IMR-90 (cell line): ENCODE results near the gene NRL. TPM values are rescaled to one million over a fixed set of nuclear protein-coding genes. Genes with fewer than 3 reads are reported as not detected.

ENCODE experiments used
- ATAC-seq: fragments of 200-7000 bp; cut with Tn5 transposase; 2 replicates; pipeline ENCODE4 v1.9.1; 2020; ENCODE audit warnings: low read depth, mild to moderate bottlenecking, moderate library complexity
- BruUV-seq: library from RNA; stranded (reverse); fragments of 400-500 nt; replicated peaks from 2 replicates; lab custom pipeline; 2021; lab: Mats Ljungman, UMichigan
- CTCF ChIA-PET: fragments of 300-600 bp; formaldehyde crosslinking; extraction: SDS; loops from one replicate; lab custom pipeline; 2021; ENCODE audit warnings: antibody characterized with exemption; lab: Yijun Ruan, JAX
- POLR2A ChIA-PET: fragments of 300-600 bp; sonication (Branson Sonifier 250); formaldehyde crosslinking; loops from one replicate; lab custom pipeline; 2022; ENCODE audit warnings: antibody characterized with exemption; ENCODE audit not compliant: unreplicated experiment; lab: Charles Lee
- DNase-seq: peaks from one replicate; pipeline ENCODE4 v3.0.0; 2013
- H2AFZ ChIP-seq: replicated peaks from 2 replicates; pipeline ENCODE3; 2013; ENCODE audit warnings: low read length, mild to moderate bottlenecking; ENCODE audit not compliant: poor library complexity
- H2AK5ac ChIP-seq: 2 replicates; pipeline ENCODE4 v1.6.1; 2013; ENCODE audit warnings: low read depth, low read length, inconsistent platforms
- H2AK9ac ChIP-seq: replicated peaks from 2 replicates; pipeline ENCODE3; 2013; ENCODE audit warnings: mild to moderate bottlenecking, low read depth, low read length, moderate library complexity; ENCODE audit not compliant: poor library complexity
- H2BK120ac ChIP-seq: 2 replicates; pipeline ENCODE4 v1.6.1; 2013; ENCODE audit warnings: low read depth, low read length, inconsistent platforms
- H2BK15ac ChIP-seq: 3 replicates; pipeline ENCODE4 v1.6.1; 2013; ENCODE audit warnings: low read depth, low read length, inconsistent platforms
- H2BK20ac ChIP-seq: 2 replicates; pipeline ENCODE4 v1.6.1; 2013; ENCODE audit warnings: low read depth, mild to moderate bottlenecking, inconsistent platforms, low read length, moderate library complexity
- H2BK5ac ChIP-seq: 2 replicates; pipeline ENCODE4 v1.6.1; 2013; ENCODE audit warnings: mild to moderate bottlenecking, low read depth, low read length, inconsistent platforms; ENCODE audit not compliant: poor library complexity, severe bottlenecking
- H3K14ac ChIP-seq: replicated peaks from 2 replicates; pipeline ENCODE4 v1.6.1; 2013; ENCODE audit warnings: low read depth, low read length, inconsistent platforms
- H3K18ac ChIP-seq: 2 replicates; pipeline ENCODE4 v1.6.1; 2013; ENCODE audit warnings: low read depth, low read length, control low read depth
- H3K23ac ChIP-seq: 2 replicates; pipeline ENCODE4 v1.6.1; 2013; ENCODE audit warnings: low read depth, low read length, inconsistent platforms
- H3K27ac ChIP-seq: 2 replicates; pipeline ENCODE4 v1.5.1; 2013; ENCODE audit warnings: mild to moderate bottlenecking, control low read depth, low read length; ENCODE audit not compliant: insufficient read depth
- H3K27me3 ChIP-seq: 2 replicates; pipeline ENCODE4 v1.6.1; 2013; ENCODE audit warnings: low read length; ENCODE audit not compliant: control insufficient read depth, insufficient read depth
- H3K36me3 ChIP-seq: 2 replicates; pipeline ENCODE4 v1.6.1; 2013; ENCODE audit warnings: low read length, mixed read lengths; ENCODE audit not compliant: control insufficient read depth, insufficient read depth
- H3K4ac ChIP-seq: 2 replicates; pipeline ENCODE4 v1.6.1; 2013; ENCODE audit warnings: low read depth, low read length, inconsistent platforms
- H3K4me1 ChIP-seq: 2 replicates; pipeline ENCODE4 v1.6.1; 2013; ENCODE audit warnings: low read length, mixed read lengths; ENCODE audit not compliant: control insufficient read depth, insufficient read depth
- H3K4me2 ChIP-seq: 2 replicates; pipeline ENCODE4 v1.6.1; 2013; ENCODE audit warnings: low read depth, mild to moderate bottlenecking, control low read depth, low read length, moderate library complexity
- H3K4me3 ChIP-seq: 2 replicates; pipeline ENCODE4 v1.5.1; 2013; ENCODE audit warnings: low read depth, mild to moderate bottlenecking, control low read depth, low read length, moderate library complexity; ENCODE audit not compliant: insufficient read depth
- H3K56ac ChIP-seq: 2 replicates; pipeline ENCODE4 v1.6.1; 2013; ENCODE audit warnings: low read length, inconsistent platforms; ENCODE audit not compliant: insufficient read depth; ENCODE audit errors: extremely low read depth
- H3K79me1 ChIP-seq, 2 experiments: 2 replicates each; pipeline ENCODE4 v1.6.1; 2013; ENCODE audit warnings: low read length in 2 of 2, inconsistent platforms in 1 of 2, low read depth in 1 of 2
- H3K9ac ChIP-seq: 2 replicates; pipeline ENCODE4 v1.6.1; 2013; ENCODE audit warnings: low read depth, low read length, control low read depth
- H3K9me1 ChIP-seq: 2 replicates; pipeline ENCODE4 v1.6.1; 2013; ENCODE audit warnings: low read length, inconsistent platforms; ENCODE audit not compliant: insufficient read depth
- H3K9me3 ChIP-seq: 2 replicates; pipeline ENCODE4 v1.6.1; 2013; ENCODE audit warnings: low read length; ENCODE audit not compliant: control insufficient read depth, insufficient read depth
- H4K20me1 ChIP-seq: 2 replicates; pipeline ENCODE4 v1.6.1; 2013; ENCODE audit warnings: low read length, inconsistent platforms; ENCODE audit not compliant: insufficient read depth
- H4K5ac ChIP-seq: 2 replicates; pipeline ENCODE4 v1.6.1; 2013; ENCODE audit warnings: mild to moderate bottlenecking, low read depth, low read length, control low read depth
- H4K8ac ChIP-seq, 2 experiments: 2 replicates each; pipeline ENCODE4 v1.6.1; 2013; ENCODE audit warnings: low read depth in 2 of 2, low read length in 2 of 2, control low read depth in 1 of 2, inconsistent platforms in 1 of 2
- H4K91ac ChIP-seq: 2 replicates; pipeline ENCODE4 v1.6.1; 2013; ENCODE audit warnings: low read depth, low read length, inconsistent platforms; ENCODE audit not compliant: insufficient read depth
- FOS ChIP-seq: fragments of 150-350 bp; IDR thresholded peaks from 2 replicates; pipeline ENCODE4 v1.6.1; 2016; ENCODE audit warnings: low read depth, low read length
- MAFK ChIP-seq: IDR thresholded peaks from 2 replicates; pipeline ENCODE4 v1.6.1; 2012; ENCODE audit warnings: low read depth, low read length, improper control_type of control experiment
- MAZ ChIP-seq: IDR thresholded peaks from 2 replicates; pipeline ENCODE4 v1.6.1; 2012; ENCODE audit warnings: low read depth, mild to moderate bottlenecking, low read length, improper control_type of control experiment, moderate library complexity, borderline replicate concordance
- NFE2L2 ChIP-seq: fragments of 150-350 bp; IDR thresholded peaks from 2 replicates; pipeline ENCODE4 v1.6.1; 2016; ENCODE audit warnings: low read depth, mild to moderate bottlenecking, low read length
- POLR2A ChIP-seq: IDR thresholded peaks from 2 replicates; pipeline ENCODE4 v1.6.1; 2012; ENCODE audit warnings: mild to moderate bottlenecking, low read depth, low read length
- WGBS, 2 experiments: methylation state at CpG; one replicate each; pipeline versions ENCODE4 v1.1.5 to v1.1.7; 2013; ENCODE audit warnings: missing lambda C conversion rate in 2 of 2; ENCODE audit not compliant: insufficient read length in 1 of 2; ENCODE audit errors: extremely low coverage in 2 of 2; 5-methylcytosine and 5-hydroxymethylcytosine counted together
- dilution Hi-C: fragments of 300-500 bp; cut with HindIII; formaldehyde crosslinking; loops from one replicate; pipeline ENCODE4 v1.14.3; 2018; ENCODE audit warnings: low sequenced_read_pairs; ENCODE audit not compliant: unreplicated experiment
- in situ Hi-C: fragments of 300-500 bp; cut with MboI; formaldehyde crosslinking; loops from 3 replicates; pipeline ENCODE4 v1.14.3; 2019; ENCODE audit warnings: low sequenced_read_pairs, inconsistent platforms, mixed read lengths
- intact Hi-C: fragments of 100-400 bp; cut with micrococcal nuclease; formaldehyde crosslinking; loops from 2 replicates; pipeline ENCODE4 v1.10.0; 2022
- polyA plus RNA-seq, 3 experiments: library from polyadenylated mRNA; depleted of rRNA; stranded (reverse); fragments of >200 nt; gene quantifications; 2 replicates each; pipeline ENCODE4 v1.2.3, GENCODE V29; 2012; ENCODE audit warnings: low replicate concordance in 1 of 3
- total RNA-seq: library from RNA; depleted of rRNA; stranded (reverse); fragments of >200 nt; gene quantifications from 2 replicates; pipeline ENCODE4 v1.2.3, GENCODE V29; 2012

NRL gene
- total and polyA plus RNA-seq, 2 of the 4 experiments (the other 2 are of a cell fraction), result 0.18 to 0.70 TPM

GRCh38 chr14:24070285-24071143, 44.2 kb downstream of the NRL start:
- intact Hi-C loops (no loop called here), dilution Hi-C loops (no loop called here)
- WGBS, 2 experiments, result 55% methylated on average over 2 of the region's 10 CpGs; no CpG with 5 or more reads in 1 of the 2 experiments

More at GRCh38 chr14:24070285-24071143, 44.2 kb downstream of the NRL start:
- no peak overlapping the region for H2BK120ac ChIP-seq
- no peak overlapping the region for H3K18ac ChIP-seq
- ChIA-PET POLR2A (no interaction called here), CTCF (interaction anchor here (1.7 kb wide), 1 partner anchor 38 kb away, joined by 5 read pairs; no protein-coding TSS in a partner anchor)
- no peak overlapping the region for H3K14ac ChIP-seq
- no peak overlapping the region for H3K23ac ChIP-seq
- H3K9ac ChIP-seq, result no peak overlapping the region
- H2BK5ac ChIP-seq, result no peak overlapping the region
- H3K27ac ChIP-seq, result no peak overlapping the region
- H3K4me1 ChIP-seq, result no peaks in the 10 kb centered on the region
- ATAC-seq, result no peak
- H3K27me3 ChIP-seq, result peaks cover 72% of the 10 kb centered on the region
- no peak for DNase-seq
- H3K56ac ChIP-seq, result no peak overlapping the region
- H3K36me3 ChIP-seq, result no peaks in the 10 kb centered on the region
- H3K4ac ChIP-seq, result no peak overlapping the region
- H3K79me1 ChIP-seq, result no peaks in the 10 kb centered on the region
- no peak overlapping the region for H4K8ac ChIP-seq
- TF ChIP-seq MAZ (no peak), POLR2A (no peak), NFE2L2 (no peak), MAFK (no peak), FOS (no peak)
- H2BK20ac ChIP-seq, result no peak overlapping the region
- H3K9me3 ChIP-seq, result no peaks in the 10 kb centered on the region
- H2BK15ac ChIP-seq, result no peak overlapping the region
- no peak overlapping the region for H2AK5ac ChIP-seq
- no peak overlapping the region for H4K91ac ChIP-seq
- no peak overlapping the region for H2AFZ ChIP-seq
- H4K5ac ChIP-seq, result no peak overlapping the region
- no peak overlapping the region for H3K4me3 ChIP-seq
- H4K20me1 ChIP-seq, result no peaks in the 10 kb centered on the region
- no TSS peak for BruUV-seq
- H3K4me2 ChIP-seq, result no peak overlapping the region
- H3K9me1 ChIP-seq, result no peaks in the 10 kb centered on the region
- in situ Hi-C loops, result no loop called here
- no peak overlapping the region for H2AK9ac ChIP-seq
